ENCODE data around the gene MCF2L. TPM values are rescaled to one million over a fixed set of nuclear protein-coding genes. Genes with fewer than 3 reads are reported as not detected.

The MCF2L gene
- total RNA-seq, 1 experiment from 2014 or later, result 9.5 TPM

- Histone ChIP-seq H3K27me3 (replicated peaks; ENCODE audit: insufficient read depth, low read depth, low read length, poor library complexity) (no peaks in the 10 kb centered on the region), H3K27ac (ENCODE audit: low read depth, low read length, poor library complexity, severe bottlenecking) (no peak overlapping the region), H3K4me3 (ENCODE audit: low read depth, low read length, poor library complexity, severe bottlenecking) (no peak overlapping the region), H3K36me3 (ENCODE audit: insufficient read depth, low read length, poor library complexity, severe bottlenecking) (no peaks in the 10 kb centered on the region), H3K9me3 (ENCODE audit: low read depth, low read length, poor library complexity, severe bottlenecking) (no peaks in the 10 kb centered on the region), H3K4me1 (ENCODE audit: insufficient read depth, low read length, poor library complexity, severe bottlenecking) (no peaks in the 10 kb centered on the region)
- no peak for DNase-seq (ENCODE audit: low spot score)
- intact Hi-C loops (cut with micrococcal nuclease; ENCODE audit: unreplicated experiment), result no loop called here
- BruUV-seq (replicated peaks), result no TSS peak
- TF ChIP-seq EZH2 (IDR thresholded peaks at IDR 0.05; ENCODE audit: borderline replicate concordance, low read depth, low read length, poor library complexity, severe bottlenecking), result no peak
- peak; percentile 46 for TF ChIP-seq CTCF (conservative IDR thresholded peaks at IDR 0.05; ENCODE audit: low read depth, low read length)
- POLR2A ChIA-PET (ENCODE audit: low non-redundant PET), result no interaction called here
- CTCF ChIA-PET, result no interaction called here
Measured at GRCh38 chr13:113123226-113124201, 154.5 kb downstream of the MCF2L start.

- Histone ChIP-seq H3K4me3 (ENCODE audit: low read depth, low read length, poor library complexity, severe bottlenecking) (no peak overlapping the region), H3K27ac (ENCODE audit: low read depth, low read length, poor library complexity, severe bottlenecking) (no peak overlapping the region), H3K4me1 (ENCODE audit: insufficient read depth, low read length, poor library complexity, severe bottlenecking) (no peaks in the 10 kb centered on the region), H3K27me3 (replicated peaks; ENCODE audit: insufficient read depth, low read depth, low read length, poor library complexity) (no peaks in the 10 kb centered on the region), H3K9me3 (ENCODE audit: low read depth, low read length, poor library complexity, severe bottlenecking) (no peaks in the 10 kb centered on the region), H3K36me3 (ENCODE audit: insufficient read depth, low read length, poor library complexity, severe bottlenecking) (no peaks in the 10 kb centered on the region)
- CTCF ChIA-PET, result no interaction called here
- POLR2A ChIA-PET (ENCODE audit: low non-redundant PET), result no interaction called here
- no TSS peak for BruUV-seq (replicated peaks)
- intact Hi-C loops (cut with micrococcal nuclease; ENCODE audit: unreplicated experiment), result no loop called here
- no peak for DNase-seq (ENCODE audit: low spot score)
- TF ChIP-seq EZH2 (IDR thresholded peaks at IDR 0.05; ENCODE audit: borderline replicate concordance, low read depth, low read length, poor library complexity, severe bottlenecking) (no peak), CTCF (conservative IDR thresholded peaks at IDR 0.05; ENCODE audit: low read depth, low read length) (no peak)
Measured at GRCh38 chr13:113124211-113124970, 155.4 kb downstream of the MCF2L start.

GRCh38 chr13:113125506-113126264, 156.7 kb downstream of the MCF2L start:
- no peaks in the 10 kb centered on the region for H3K36me3 ChIP-seq (ENCODE audit: insufficient read depth, low read length, poor library complexity, severe bottlenecking)
- no peaks in the 10 kb centered on the region for H3K9me3 ChIP-seq (ENCODE audit: low read depth, low read length, poor library complexity, severe bottlenecking)
- H3K4me1 ChIP-seq (ENCODE audit: insufficient read depth, low read length, poor library complexity, severe bottlenecking), result no peaks in the 10 kb centered on the region
- no peak for TF ChIP-seq CTCF (conservative IDR thresholded peaks at IDR 0.05; ENCODE audit: low read depth, low read length)
- TF ChIP-seq EZH2 (IDR thresholded peaks at IDR 0.05; ENCODE audit: borderline replicate concordance, low read depth, low read length, poor library complexity, severe bottlenecking), result no peak
- no peak overlapping the region for H3K27ac ChIP-seq (ENCODE audit: low read depth, low read length, poor library complexity, severe bottlenecking)
- H3K27me3 ChIP-seq (replicated peaks; ENCODE audit: insufficient read depth, low read depth, low read length, poor library complexity), result peaks cover under 1% of the 10 kb centered on the region
- POLR2A ChIA-PET (ENCODE audit: low non-redundant PET), result no interaction called here
- DNase-seq (ENCODE audit: low spot score), result no peak
- intact Hi-C loops (cut with micrococcal nuclease; ENCODE audit: unreplicated experiment), result no loop called here
- H3K4me3 ChIP-seq (ENCODE audit: low read depth, low read length, poor library complexity, severe bottlenecking), result no peak overlapping the region
- CTCF ChIA-PET, result no interaction called here
- BruUV-seq (replicated peaks), result no TSS peak
